ENCODE measurements around the gene C7.

The C7 gene

DNA sequence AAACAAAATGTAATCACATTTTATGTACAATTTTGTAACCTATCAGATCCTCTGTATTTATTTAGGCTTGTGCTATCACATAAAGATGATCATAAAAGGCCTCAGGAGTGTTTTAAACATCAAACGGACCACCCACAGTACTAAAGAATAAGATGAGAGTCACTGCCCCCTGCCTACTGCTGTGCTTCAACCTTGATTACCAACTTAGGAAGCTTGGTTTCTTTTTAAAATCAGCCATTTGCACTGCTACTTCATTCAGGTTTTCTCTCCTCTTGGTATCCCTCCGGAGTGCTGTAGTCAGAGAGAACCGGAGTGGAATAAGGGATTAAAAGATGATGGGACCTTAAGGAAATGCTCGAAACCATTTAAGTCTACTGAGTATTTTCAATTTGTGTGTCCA lies 6.9 kb downstream of the C7 start:
- DNase-seq (ENCODE audit: low spot score) = no peak

DNA sequence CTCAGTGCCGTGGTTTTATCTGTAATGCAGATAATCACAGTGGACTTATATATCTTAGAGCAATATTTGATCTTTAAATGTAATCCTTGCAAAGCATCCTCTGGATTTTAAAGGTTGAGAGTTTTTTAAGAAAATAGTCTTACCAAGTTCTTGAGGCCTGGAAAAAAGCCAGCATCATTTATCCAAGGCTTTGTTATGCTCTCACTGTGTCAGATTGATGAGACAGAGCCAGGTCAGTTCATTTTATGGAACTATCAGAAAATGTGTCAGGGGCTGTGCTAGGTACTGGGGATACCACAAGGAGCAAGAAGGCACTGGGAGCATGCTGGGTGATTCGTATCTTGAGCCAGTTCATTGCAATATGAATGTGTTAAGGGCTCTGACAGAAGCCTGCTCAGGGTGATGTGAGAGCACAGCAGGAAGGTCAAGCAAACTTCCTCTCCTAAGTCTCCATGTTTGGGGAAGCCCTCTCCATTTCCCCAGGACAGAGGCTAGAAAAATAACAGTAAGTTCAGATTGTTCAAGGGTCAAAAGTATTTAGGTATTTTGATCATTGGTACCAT lies 19.7 kb downstream of the C7 start:
- peak; percentile 9 for DNase-seq (ENCODE audit: low spot score)

DNA sequence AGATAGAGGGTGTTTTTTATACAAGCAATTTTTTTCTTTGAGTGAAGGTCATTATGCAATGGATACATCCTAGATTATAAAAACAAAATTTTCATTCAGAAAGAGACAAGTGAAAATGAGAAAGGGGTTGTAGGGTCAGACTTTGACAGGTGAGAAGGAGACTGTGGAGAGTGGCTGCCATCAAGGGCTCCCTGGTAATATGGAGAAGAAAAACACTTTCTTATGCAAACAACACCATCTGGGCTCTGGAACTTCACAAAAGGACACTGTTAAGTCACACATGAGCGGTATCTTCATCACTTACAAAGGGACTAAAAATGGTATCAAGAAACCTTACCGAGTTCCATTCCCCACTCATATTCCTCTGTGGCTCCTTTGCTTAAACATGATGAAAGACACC lies 23.5 kb downstream of the C7 start:
- DNase-seq (ENCODE audit: low spot score) = no peak

DNA sequence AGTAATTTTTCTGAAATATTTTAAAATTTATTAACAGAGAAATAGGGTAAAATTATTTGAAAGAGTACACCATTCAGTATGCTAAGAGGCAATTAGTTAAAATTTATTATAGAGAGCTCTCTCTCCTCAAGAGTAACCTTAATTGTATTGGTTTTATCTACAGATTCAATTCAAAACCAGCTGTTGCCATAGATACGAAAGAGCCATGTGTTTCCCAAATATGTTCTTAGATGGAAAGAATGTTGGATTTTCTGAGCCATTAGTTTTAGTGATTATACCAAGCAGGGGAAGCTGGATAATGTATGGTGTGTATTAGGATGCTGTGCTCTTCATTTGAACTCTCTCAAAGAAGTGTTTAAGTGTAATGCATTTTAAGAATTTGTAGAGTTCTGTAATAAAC lies 27.8 kb downstream of the C7 start:
- DNase-seq (ENCODE audit: low spot score) = no peak

DNA sequence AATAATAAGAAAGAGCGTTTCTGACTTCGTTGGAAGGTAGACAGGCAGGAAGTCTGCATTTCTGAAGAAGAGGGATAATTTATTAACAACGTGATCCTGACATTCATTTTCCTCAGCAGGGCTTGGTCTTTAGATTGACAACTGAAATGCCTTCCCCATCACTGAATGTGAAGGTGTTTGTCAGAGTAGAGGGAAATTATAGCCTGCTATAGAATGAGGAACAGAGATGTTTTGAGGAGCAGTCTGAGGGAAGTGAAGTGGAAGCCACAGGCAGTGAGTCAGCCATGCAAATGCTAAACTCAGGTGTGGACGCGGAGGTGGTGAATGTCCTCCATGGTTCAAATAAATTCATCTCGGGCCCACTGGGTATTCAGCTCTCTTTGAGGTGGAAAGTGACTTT lies 30.5 kb downstream of the C7 start:
- no peak for DNase-seq (ENCODE audit: low spot score)

DNA sequence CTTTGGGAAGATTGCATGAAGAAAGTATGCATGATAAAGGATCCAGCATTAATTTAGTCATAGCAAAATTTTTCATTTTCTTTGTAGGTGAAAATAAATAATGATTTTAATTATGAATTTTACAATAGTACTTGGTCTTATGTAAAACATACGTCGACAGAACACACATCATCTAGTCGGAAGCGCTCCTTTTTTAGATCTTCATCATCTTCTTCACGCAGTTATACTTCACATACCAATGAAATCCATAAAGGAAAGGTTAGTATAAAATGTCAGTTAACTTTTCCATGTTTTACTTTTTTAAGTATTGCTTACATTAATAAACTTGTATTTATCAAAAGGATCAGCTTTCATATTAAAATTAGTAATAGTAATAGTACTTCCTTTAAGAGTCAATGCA lies 35.8 kb downstream of the C7 start:
- peak; percentile 57 for DNase-seq (ENCODE audit: low spot score)

DNA sequence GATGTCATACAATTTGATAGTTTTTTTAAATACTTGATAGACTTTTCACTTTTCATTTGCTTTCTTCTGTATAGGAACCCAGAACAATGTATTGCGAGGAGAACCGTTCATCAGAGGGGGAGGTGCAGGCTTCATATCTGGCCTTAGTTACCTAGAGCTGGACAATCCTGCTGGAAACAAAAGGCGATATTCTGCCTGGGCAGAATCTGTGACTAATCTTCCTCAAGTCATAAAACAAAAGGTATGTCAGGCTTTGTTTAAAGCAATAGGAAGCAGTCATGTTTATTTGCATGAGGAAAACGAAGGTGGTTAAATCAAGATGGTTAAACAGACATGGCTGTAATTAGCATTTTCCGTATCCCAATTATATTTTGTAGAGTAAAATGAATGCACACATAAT lies 46.0 kb downstream of the C7 start:
- DNase-seq (ENCODE audit: low spot score) = no peak

DNA sequence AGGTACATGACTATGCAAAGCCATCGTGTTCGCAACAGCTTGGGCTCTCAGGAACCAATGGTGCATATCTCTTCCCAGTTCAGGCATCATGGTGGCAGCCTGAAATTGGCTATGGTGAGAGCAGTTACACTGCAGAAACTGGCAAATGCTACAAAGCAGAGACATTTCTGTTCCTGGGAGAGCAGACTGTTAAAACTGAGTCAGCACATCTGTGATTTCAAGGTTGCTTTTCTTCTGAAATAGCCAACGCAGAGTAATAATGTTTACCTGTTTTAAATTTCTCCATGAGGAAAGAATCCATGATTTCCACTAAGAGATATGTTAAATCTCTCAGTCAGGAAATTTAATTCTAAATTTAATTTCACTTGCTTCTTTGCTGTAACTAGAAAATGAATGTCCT lies 47.8 kb downstream of the C7 start:
- no peak for DNase-seq (ENCODE audit: low spot score)

DNA sequence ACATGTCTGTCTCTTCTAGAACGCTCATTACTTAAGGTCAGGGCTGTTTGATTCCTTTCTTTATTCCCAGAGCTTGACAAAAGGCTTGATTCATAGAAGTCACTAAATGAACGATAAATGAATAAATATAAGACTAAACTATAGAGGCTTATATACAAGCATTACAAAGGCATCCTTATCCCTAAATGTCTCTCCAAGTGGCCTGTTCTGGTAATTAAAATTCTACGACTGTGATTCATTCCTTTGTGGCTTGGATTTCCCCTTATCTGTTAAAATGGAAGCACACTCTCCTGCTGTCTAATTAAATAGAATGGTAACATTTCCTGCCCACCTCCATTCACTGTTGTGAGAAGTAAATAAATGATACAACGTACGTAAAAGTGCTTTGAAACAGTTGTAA lies 49.5 kb downstream of the C7 start:
- DNase-seq (ENCODE audit: low spot score) = no peak

DNA sequence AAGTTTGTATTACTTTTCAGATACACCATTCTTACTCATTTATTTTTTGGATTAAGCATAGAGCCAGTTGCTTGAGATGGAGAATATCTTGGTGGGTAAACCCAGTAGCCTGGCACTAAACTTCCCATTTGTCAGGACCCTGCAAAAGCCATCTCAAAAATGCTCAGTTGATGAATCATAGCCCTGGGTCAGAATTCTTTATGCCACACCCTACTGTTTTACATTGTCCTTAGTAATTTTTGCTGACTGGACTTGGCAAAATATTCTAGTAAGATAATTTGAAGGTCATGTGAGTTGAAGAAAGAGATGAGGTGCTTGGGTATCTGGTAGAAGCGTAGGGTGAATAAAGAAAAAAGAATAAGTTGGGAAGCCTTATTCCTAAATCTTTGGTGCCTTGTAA lies 50.7 kb downstream of the C7 start:
- no peak for DNase-seq (ENCODE audit: low spot score)

DNA sequence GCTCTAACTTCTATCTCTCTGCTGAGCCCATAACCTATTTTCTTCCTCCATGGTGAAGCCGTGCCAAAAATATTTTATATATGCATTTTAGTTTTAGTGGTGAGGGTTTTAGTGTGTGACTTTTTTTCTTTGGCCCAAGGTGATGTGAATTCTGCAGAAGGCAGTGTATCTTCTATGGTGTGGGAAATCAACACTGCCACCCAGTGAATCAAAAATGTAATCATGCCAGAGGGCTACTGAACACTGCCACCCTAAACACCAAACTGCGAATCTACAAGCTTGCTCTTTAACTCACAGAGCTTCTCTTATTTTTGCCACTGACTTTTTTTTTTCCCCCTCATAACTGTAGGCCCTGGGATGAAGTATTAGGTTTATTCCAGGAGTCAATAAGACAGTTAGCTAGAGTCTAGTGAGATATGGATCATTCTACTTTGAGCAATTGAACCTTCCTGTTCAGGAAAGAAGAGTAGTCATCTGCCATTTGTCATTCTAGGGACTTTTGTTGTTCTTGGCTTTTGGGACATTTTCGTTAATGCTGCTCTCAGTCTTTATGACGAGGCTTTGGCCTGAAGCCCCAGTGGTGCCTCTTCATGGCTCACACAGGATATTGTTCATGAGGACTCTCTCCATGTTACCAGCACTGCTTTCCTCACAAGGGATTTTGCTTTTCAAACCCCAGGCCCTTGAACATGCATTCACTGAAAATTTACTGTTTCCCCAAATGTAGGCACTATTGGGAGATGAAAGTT lies 53.1 kb downstream of the C7 start:
- peak; percentile 9 for DNase-seq (ENCODE audit: low spot score)

DNA sequence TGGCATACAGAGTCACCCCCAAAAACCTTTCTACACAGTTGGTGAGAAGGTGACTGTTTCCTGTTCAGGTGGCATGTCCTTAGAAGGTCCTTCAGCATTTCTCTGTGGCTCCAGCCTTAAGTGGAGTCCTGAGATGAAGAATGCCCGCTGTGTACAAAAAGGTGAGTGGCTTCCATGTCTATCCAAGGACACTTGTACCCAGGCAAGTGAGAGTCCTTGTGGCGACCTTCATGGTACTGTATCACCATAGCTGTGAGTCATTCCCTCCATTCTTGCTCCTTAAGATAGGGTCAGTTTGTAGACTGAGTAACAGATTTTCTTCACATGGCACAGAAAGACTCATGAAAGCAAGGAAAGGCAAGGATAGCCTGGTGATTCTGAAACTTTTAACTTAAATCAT lies 63.1 kb downstream of the C7 start:
- no peak for DNase-seq (ENCODE audit: low spot score)

DNA sequence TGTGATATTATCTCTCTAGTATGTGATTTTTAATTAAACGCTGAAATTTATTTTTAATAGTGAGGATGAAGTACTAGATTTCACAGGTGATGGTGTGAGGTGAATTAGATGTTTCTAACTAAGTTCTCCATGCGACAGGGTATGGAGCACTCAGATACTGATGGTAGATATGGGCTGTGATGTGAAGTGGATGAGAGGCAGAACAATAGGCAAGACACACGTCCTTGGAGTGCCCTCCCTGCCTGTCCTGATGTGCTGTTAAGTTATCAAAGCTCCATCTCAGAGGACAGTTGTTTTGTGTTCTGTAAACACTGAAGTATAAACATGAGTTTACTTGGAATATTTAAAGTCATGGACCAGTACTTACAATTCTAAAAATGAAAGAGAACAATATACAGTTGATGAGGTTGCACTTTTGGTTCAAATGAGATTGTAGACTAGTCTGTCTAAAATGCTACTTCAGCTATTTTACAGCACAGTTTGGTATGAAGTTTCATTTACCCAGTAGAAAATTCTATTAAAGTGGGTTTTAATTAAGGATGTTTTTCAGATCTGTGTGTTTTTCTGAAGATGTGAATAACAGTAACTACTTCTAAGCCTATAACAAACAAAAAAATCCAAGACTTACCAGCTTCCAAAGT lies 64.2 kb downstream of the C7 start:
- DNase-seq (ENCODE audit: low spot score) = no peak

DNA sequence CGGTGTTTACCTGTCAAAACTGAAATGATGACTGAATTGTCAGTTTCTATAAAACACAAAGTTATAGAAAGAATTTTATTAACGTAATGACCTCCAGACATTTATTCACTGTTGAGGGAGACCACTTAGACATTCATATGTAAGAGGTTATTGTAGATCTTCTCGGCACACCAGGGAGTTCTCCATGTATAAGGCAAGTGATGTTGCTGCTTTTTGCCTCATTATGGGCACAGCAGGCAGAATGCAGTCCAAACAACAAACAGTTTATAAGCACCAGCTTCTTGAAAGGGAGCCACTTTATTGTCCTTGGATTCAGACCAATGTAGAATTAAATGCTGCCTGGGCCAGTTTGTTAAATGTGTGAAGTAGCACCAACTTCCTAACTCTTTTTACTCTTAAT lies 66.7 kb downstream of the C7 start:
- DNase-seq (ENCODE audit: low spot score) = no peak

DNA sequence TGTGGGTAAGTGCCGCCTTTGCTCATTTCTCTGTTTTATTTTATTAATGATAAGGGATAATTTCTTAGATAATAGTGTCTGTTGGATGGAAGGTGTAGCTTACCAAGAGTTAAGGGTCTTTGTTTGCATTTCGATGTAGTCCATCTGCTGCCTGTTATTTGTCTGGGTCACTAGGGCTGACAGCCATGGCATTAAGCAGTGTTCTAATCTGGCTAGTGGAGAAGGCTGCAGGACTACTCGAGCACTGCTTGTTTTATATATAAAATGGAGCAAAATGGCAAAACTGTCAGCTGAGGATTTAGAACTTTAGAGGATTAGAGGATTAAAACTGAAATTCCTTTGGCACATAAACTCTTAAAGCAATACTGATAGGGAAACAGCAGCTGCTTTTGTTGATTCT lies 67.5 kb downstream of the C7 start:
- DNase-seq (ENCODE audit: low spot score) = no peak

DNA sequence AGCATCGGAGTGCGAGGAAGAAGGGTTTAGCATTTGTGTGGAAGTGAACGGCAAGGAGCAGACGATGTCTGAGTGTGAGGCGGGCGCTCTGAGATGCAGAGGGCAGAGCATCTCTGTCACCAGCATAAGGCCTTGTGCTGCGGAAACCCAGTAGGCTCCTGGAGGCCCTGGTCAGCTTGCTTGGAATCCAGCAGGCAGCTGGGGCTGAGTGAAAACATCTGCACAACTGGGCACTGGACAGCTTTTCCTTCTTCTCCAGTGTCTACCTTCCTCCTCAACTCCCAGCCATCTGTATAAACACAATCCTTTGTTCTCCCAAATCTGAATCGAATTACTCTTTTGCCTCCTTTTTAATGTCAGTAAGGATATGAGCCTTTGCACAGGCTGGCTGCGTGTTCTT lies 72.1 kb downstream of the C7 start:
- DNase-seq (ENCODE audit: low spot score) = no peak

DNA sequence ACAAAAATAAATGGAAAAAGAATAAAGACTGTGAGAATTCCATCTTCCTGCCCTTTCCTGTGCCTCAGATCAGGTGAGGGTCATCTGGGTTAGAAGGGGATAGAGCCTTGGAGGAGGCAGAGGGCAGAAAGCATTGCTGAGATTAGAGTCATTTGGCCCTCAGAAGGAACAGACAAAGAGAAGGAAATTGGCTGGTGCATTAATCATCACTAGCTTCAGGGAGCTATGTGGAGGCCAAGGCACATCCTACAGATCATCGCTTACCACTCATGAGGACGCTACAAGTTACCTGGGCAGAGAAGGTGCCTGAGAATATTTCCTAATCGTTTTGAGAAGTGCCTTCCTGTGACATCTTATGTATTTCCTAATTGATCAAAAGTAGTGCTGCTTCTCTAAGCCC lies 74.5 kb downstream of the C7 start:
- no peak for DNase-seq (ENCODE audit: low spot score)

DNA sequence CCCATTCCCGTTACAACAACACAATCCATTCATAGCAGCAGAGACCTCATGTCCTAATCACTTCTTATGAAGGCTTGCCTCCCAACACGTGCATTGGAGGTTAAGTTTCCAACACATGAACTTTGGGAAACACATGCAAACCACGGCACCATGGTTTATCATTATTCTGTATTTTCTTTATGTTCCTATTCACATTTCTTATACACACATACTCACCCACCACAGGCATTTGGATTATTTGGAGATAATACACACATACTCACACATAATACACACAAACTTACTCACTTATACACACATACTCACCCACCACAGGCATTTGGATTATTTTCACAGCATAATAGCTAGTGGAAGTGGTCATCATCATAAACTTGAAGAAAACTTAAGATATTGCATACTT lies 75.6 kb downstream of the C7 start:
- no peak for DNase-seq (ENCODE audit: low spot score)

DNA sequence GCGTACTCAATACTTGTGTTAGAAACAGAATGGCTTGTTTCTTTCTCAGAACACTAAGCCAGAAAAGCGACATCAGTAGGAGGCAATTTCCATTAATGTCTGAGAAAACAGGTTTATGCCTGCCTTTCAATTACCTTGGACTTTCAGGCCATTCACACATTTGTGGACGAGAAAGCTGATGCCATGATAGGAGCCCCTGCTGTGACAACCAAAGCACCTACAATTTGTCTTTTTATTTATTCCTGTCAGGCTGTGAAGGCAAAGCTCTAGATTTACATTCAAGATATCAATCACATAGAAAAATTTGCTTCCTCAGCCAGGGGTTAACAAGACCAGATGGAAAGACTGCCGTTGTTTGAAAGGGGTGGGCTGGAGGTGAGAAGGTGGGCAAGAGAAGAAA lies 76.2 kb downstream of the C7 start:
- DNase-seq (ENCODE audit: low spot score) = no peak

DNA sequence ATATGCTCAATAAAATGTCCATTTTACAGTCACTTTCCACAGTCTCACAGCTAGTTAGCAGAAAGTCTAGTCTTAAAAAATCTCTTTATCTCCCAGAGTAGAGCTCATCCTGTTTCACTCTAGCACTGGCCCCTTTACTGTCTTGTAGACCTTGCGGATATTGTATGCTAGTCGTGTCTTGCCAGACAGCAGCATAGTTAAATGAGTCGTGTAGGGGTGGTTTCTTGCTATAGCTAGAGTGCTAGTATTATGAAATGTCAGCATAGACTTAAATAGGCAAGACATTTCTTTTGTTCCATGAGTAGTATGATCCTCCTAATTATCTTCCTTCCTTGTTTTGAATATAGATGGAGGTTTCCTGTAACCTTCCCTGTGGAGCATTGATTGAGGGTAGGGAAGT lies 77.4 kb downstream of the C7 start:
- no peak for DNase-seq (ENCODE audit: low spot score)

DNA sequence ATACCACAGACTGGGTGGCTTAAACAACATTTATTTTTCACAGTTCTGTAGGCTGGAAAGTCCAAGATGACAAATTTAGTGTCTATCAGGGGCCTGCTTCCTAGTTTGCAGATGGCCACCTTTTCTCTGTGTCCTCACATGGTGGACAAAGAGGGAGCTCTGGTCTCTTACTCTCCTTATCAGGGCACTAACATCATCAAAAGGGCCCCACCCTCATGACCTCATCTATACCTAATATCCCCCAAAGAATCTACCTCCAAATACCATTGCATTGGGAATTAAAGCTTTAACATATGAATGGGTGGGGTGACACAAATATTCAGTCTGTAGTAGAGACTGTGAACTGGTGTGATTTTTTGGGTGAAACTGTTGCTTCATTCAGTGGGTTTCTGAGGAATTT lies 78.1 kb downstream of the C7 start:
- no peak for DNase-seq (ENCODE audit: low spot score)

DNA sequence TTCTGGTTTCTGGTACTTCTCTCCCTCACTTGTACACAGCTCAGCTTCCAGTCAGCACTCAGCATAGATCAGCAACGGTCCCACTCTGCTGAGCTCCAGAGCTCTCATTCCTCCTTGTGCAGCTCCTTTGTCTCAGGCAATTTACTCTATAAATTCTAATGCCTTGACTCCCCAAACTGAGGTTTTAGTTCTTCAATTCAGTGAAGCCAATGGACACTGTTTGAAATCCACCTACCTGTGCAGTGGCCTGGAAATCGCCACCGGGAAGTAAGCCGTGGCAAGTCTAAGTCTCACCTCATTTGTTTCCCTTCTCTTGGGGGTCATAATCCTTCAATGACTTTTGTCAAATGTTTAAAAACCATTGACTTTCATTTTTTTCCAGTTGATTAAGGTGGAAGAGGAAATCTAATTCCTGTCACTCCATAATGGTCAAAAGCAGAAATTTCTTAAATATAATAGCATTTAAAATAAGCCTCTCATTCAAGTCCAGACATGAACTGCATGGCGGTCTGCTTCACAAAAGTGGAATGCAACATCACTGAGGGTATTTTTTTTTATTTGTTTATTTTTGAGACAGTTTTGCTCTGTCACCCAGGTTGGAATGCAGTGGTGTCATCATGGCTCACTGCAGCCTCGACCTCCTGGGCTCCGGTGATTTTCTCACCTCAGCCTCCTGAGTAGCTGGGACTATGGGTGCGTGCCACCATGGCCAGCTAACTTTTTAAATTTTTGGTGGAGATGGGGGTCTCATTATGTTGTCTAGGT lies 79.6 kb downstream of the C7 start:
- no peak for DNase-seq (ENCODE audit: low spot score)

All from RKO (cell line).